Prostate gland (tissue), 2 donors: Measurements from ENCODE around the gene ZNF277.

ENCODE experiments used
- CTCF ChIP-seq, 4 experiments: fragments of 200-600 bp in 2 of 4; fragments of 450-650 bp in 2 of 4; sonication (generic) in 2 of 4; IDR thresholded peaks; 1 replicate in 3 of 4; 2 replicates in 1 of 4; pipeline ENCODE4 v1.5.1; 2016 to 2019; ENCODE audit warnings: antibody characterized with exemption in 4 of 4, mild to moderate bottlenecking in 2 of 4, moderate library complexity in 2 of 4
- POLR2AphosphoS5 ChIP-seq: sonication (generic); formaldehyde crosslinking; IDR thresholded peaks from one replicate; pipeline ENCODE4 v1.6.1; 2017; ENCODE audit warnings: antibody characterized with exemption

DNA sequence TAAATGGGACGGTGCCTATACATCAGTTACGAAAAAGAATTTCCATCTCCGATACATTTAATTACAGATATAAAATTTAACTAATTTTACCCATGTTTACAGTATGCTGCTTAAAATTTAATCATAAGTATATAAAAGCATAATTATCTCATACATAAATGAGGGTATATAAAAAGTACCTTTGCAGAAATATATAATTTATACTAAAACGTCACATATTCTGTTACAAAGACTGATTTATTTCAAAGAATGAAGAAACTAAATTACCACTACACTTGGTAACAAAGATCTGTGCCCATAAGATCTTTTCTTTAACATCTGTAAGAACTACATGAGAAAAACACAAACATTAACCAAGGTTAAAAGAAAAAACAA is 3.1 kb upstream of the ZNF277 start:
- TF ChIP-seq CTCF (IDR thresholded peaks at IDR 0.05) (no peak), POLR2AphosphoS5 (no peak)
